Hepatocyte (in vitro differentiated cells): ENCODE data around the gene NOS3.

Experiments
- EZH2phosphoT487 ChIP-seq: fragments of 200-600 bp; sonication (generic); IDR thresholded peaks from one replicate; pipeline ENCODE4 v1.6.1; 2018; ENCODE audit warnings: antibody characterized with exemption, mild to moderate bottlenecking, low read depth, moderate library complexity; ENCODE audit not compliant: unreplicated experiment, severe bottlenecking
- TF ChIP-seq, protein P1 (sequence below): fragments of 200-600 bp; sonication (generic); IDR thresholded peaks from 2 replicates; pipeline ENCODE4 v1.5.1; 2016; ENCODE audit warnings: antibody characterized with exemption, mild to moderate bottlenecking; ENCODE audit not compliant: poor library complexity

DNA sequence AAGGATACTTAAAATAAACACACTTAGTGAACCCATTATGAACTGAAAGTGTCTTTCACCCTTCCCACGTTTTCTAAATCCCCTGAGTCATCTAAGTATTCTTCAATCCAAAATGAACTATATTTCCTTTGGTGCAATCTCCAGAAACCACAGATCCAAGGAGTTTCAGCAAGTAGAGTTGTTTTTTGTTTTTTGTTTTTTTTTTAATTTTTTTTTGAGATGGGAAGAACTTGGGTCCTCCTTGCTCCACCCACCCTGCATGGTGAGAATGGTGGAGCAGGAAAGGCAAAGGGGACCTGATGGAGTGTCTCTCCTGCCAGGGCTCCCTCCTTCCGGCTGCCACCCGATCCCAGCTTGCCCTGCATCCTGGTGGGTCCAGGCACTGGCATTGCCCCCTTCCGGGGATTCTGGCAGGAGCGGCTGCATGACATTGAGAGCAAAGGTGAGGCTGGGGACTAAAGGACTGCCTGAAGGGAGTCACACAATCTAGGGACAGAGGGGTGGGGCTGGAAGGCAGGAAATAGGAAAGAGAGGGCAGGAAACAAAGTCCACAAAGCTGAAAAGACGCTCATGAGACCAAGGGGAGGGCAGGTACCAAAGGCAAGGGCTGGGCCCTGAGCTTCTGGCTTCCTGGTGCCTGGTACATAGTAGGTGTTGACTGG is 21.3 kb downstream of the NOS3 start:
- TF ChIP-seq, protein P1, sequence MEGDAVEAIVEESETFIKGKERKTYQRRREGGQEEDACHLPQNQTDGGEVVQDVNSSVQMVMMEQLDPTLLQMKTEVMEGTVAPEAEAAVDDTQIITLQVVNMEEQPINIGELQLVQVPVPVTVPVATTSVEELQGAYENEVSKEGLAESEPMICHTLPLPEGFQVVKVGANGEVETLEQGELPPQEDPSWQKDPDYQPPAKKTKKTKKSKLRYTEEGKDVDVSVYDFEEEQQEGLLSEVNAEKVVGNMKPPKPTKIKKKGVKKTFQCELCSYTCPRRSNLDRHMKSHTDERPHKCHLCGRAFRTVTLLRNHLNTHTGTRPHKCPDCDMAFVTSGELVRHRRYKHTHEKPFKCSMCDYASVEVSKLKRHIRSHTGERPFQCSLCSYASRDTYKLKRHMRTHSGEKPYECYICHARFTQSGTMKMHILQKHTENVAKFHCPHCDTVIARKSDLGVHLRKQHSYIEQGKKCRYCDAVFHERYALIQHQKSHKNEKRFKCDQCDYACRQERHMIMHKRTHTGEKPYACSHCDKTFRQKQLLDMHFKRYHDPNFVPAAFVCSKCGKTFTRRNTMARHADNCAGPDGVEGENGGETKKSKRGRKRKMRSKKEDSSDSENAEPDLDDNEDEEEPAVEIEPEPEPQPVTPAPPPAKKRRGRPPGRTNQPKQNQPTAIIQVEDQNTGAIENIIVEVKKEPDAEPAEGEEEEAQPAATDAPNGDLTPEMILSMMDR: no peak
- no peak for TF ChIP-seq EZH2phosphoT487
